ENCODE measurements around the gene BCO1.
"Not testable (repeated sequence)": the region's sequence is repeated elsewhere in the genome, so short reads cannot be mapped to it uniquely, and the experiment has no call there.

The BCO1 gene

GRCh38 chr16:81224824-81225223 is 13.7 kb upstream of the BCO1 start:
- Histone ChIP-seq H3K27ac (no peak overlapping the region), H3K4me3 (no peak overlapping the region), H3K27me3 (peaks cover 0 to 5% of the 10 kb centered on the region in 2 donors), H3K4me1 (no peaks in the 10 kb centered on the region), H3K36me3 (no peaks in the 10 kb centered on the region), H3K9me3 (no peaks in the 10 kb centered on the region)
- intact Hi-C loops (cut with DNase I; ENCODE audit: low total_unique reads): no loop called here
- no peak for DNase-seq
- TF ChIP-seq CTCF (IDR thresholded peaks at IDR 0.05): no peak

- H3K9me3 ChIP-seq; intact Hi-C loops (cut with DNase I; ENCODE audit: low total_unique reads); DNase-seq; H3K36me3 ChIP-seq; H3K4me1 ChIP-seq; H3K4me3 ChIP-seq; H3K27ac ChIP-seq; H3K27me3 ChIP-seq: not testable (repeated sequence)
Observed at GRCh38 chr16:81225697-81226096, 12.8 kb upstream of the BCO1 start.

- no peaks in the 10 kb centered on the region for H3K36me3 ChIP-seq
- H3K27ac ChIP-seq: no peak overlapping the region
- no peaks in the 10 kb centered on the region for H3K4me1 ChIP-seq
- no peak overlapping the region for H3K4me3 ChIP-seq
- no peak for TF ChIP-seq CTCF (IDR thresholded peaks at IDR 0.05)
- no peak for DNase-seq
- no peaks in the 10 kb centered on the region for H3K9me3 ChIP-seq
- peaks cover 0 to 14% of the 10 kb centered on the region in 2 donors for H3K27me3 ChIP-seq
- intact Hi-C loops (cut with DNase I; ENCODE audit: low total_unique reads): no loop called here
Observed at GRCh38 chr16:81227785-81228184, 10.7 kb upstream of the BCO1 start.

DNA sequence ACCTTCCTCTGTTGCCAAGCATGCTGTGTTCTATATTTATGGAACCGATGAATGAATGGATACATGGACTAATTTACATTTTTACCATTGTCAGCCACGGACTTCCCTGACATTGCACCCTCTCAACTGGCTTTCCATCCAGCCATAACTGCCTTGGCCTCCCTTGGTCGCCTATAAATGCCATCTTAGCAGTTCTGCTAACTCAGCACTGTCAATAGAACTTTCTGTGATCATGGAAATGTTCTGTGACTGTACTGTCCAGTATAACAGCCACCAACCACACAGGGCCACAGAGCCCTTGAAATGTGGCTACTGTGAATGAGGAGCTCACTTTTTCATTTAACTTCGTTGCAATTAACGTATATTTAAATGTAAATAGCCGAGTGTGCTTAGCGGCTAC is 8.7 kb upstream of the BCO1 start:
- Histone ChIP-seq H3K27me3 (peaks cover 0 to 14% of the 10 kb centered on the region in 2 donors), H3K9me3 (no peaks in the 10 kb centered on the region), H3K4me1 (no peaks in the 10 kb centered on the region), H3K4me3 (no peak overlapping the region), H3K27ac (no peak overlapping the region), H3K36me3 (no peaks in the 10 kb centered on the region)
- TF ChIP-seq CTCF (IDR thresholded peaks at IDR 0.05): no peak
- no peak for DNase-seq
- intact Hi-C loops (cut with DNase I; ENCODE audit: low total_unique reads): no loop called here

- intact Hi-C loops (cut with DNase I; ENCODE audit: low total_unique reads): no loop called here
- Histone ChIP-seq H3K9me3 (no peaks in the 10 kb centered on the region), H3K27me3 (peaks cover 0 to 13% of the 10 kb centered on the region in 2 donors), H3K4me1 (no peaks in the 10 kb centered on the region), H3K36me3 (no peaks in the 10 kb centered on the region), H3K4me3 (no peak overlapping the region), H3K27ac (no peak overlapping the region)
- DNase-seq: no peak
- TF ChIP-seq CTCF (IDR thresholded peaks at IDR 0.05): no peak
Observed at GRCh38 chr16:81231014-81231413, 7.5 kb upstream of the BCO1 start.

- intact Hi-C loops (cut with DNase I; ENCODE audit: low total_unique reads): no loop called here
- no peaks in the 10 kb centered on the region for H3K4me1 ChIP-seq
- no peaks in the 10 kb centered on the region for H3K36me3 ChIP-seq
- H3K9me3 ChIP-seq: no peaks in the 10 kb centered on the region
- peaks cover 0 to 9% of the 10 kb centered on the region in 2 donors for H3K27me3 ChIP-seq
- no peak overlapping the region for H3K27ac ChIP-seq
- H3K4me3 ChIP-seq: no peak overlapping the region
- no peak for TF ChIP-seq CTCF (IDR thresholded peaks at IDR 0.05)
- no peak for DNase-seq
Observed at GRCh38 chr16:81232740-81233367, 5.6 kb upstream of the BCO1 start.
